Measurements from ENCODE around the gene EFEMP2. TPM values are rescaled to one million over a fixed set of nuclear protein-coding genes. Genes with fewer than 3 reads are reported as not detected.
"Not testable (repeated sequence)": the region's sequence is repeated elsewhere in the genome, so short reads cannot be mapped to it uniquely, and the experiment has no call there.

EFEMP2 gene
- total RNA-seq, 1 donor from 2014 or later = 97.3 TPM

GRCh38 chr11:65894034-65894591, 21.5 kb upstream of the EFEMP2 start:
- Histone ChIP-seq H2AFZ (ENCODE audit: low read depth, low read length) (no peak overlapping the region), H3K9ac (ENCODE audit: low read length) (peak overlapping the region; percentile 19), H3K4me3 (ENCODE audit: insufficient read depth, low read depth, low read length) (no peak overlapping the region), H3K4me2 (ENCODE audit: low read length) (peak overlapping the region; percentile 99), H3K27ac (ENCODE audit: low read depth, low read length) (no peak overlapping the region), H3K27me3 (ENCODE audit: insufficient read depth, low read length) (no peaks in the 10 kb centered on the region), H3K9me3 (ENCODE audit: insufficient read depth, low read depth, low read length) (no peaks in the 10 kb centered on the region), H3K36me3 (ENCODE audit: insufficient read depth, low read length) (peaks cover 26% of the 10 kb centered on the region), H3K79me2 (ENCODE audit: insufficient read depth, low read length) (peaks cover 80% of the 10 kb centered on the region), H4K20me1 (ENCODE audit: insufficient read depth, low read length) (peaks cover 81% of the 10 kb centered on the region), H3K4me1 (ENCODE audit: insufficient read depth, low read length) (peaks cover 73% of the 10 kb centered on the region)
- Mint-ChIP-seq H3K9me3 (ENCODE audit: unreplicated experiment) (no peaks in the 10 kb centered on the region), H3K4me1 (ENCODE audit: low read depth, unreplicated experiment) (peaks cover 30% of the 10 kb centered on the region), H3K27ac (ENCODE audit: unreplicated experiment) (no peak overlapping the region), H3K36me3 (ENCODE audit: low read depth, unreplicated experiment) (peaks cover 14% of the 10 kb centered on the region), H3K4me3 (ENCODE audit: unreplicated experiment) (no peak overlapping the region), H3K27me3 (ENCODE audit: low read depth, unreplicated experiment) (no peaks in the 10 kb centered on the region)
- TF ChIP-seq EZH2 (IDR thresholded peaks at IDR 0.05; ENCODE audit: insufficient read depth, low read length) (no peak), CTCF (IDR thresholded peaks at IDR 0.05; ENCODE audit: insufficient read depth, low read depth, low read length) (no peak)
- FAIRE-seq = no peak
- no peak for DNase-seq (ENCODE audit: low read depth)

- Histone ChIP-seq H3K4me3 (ENCODE audit: insufficient read depth, low read depth, low read length) (no peak overlapping the region), H2AFZ (ENCODE audit: low read depth, low read length) (no peak overlapping the region), H4K20me1 (ENCODE audit: insufficient read depth, low read length) (peaks cover 70% of the 10 kb centered on the region), H3K9ac (ENCODE audit: low read length) (peak overlapping the region; percentile 79), H3K4me2 (ENCODE audit: low read length) (peak overlapping the region; percentile 99), H3K79me2 (ENCODE audit: insufficient read depth, low read length) (peaks cover 71% of the 10 kb centered on the region), H3K27ac (ENCODE audit: low read depth, low read length) (no peak overlapping the region), H3K4me1 (ENCODE audit: insufficient read depth, low read length) (peaks cover 74% of the 10 kb centered on the region), H3K27me3 (ENCODE audit: insufficient read depth, low read length) (no peaks in the 10 kb centered on the region), H3K9me3 (ENCODE audit: insufficient read depth, low read depth, low read length) (no peaks in the 10 kb centered on the region), H3K36me3 (ENCODE audit: insufficient read depth, low read length) (peaks cover 26% of the 10 kb centered on the region)
- TF ChIP-seq CTCF (IDR thresholded peaks at IDR 0.05; ENCODE audit: insufficient read depth, low read depth, low read length) (no peak), EZH2 (IDR thresholded peaks at IDR 0.05; ENCODE audit: insufficient read depth, low read length) (no peak)
- Mint-ChIP-seq H3K9me3 (ENCODE audit: unreplicated experiment) (no peaks in the 10 kb centered on the region), H3K4me3 (ENCODE audit: unreplicated experiment) (peak overlapping the region; percentile 81), H3K27me3 (ENCODE audit: low read depth, unreplicated experiment) (no peaks in the 10 kb centered on the region), H3K4me1 (ENCODE audit: low read depth, unreplicated experiment) (peaks cover 33% of the 10 kb centered on the region), H3K27ac (ENCODE audit: unreplicated experiment) (peak overlapping the region; percentile 86), H3K36me3 (ENCODE audit: low read depth, unreplicated experiment) (peaks cover 14% of the 10 kb centered on the region)
- DNase-seq (ENCODE audit: low read depth) = no peak
- FAIRE-seq = no peak
Observed at GRCh38 chr11:65892661-65893317, 20.2 kb upstream of the EFEMP2 start.

GRCh38 chr11:65892137-65892540, 19.5 kb upstream of the EFEMP2 start:
- H3K36me3 ChIP-seq (ENCODE audit: insufficient read depth, low read length) = peaks cover 26% of the 10 kb centered on the region
- H3K9me3 ChIP-seq (ENCODE audit: insufficient read depth, low read depth, low read length); DNase-seq (ENCODE audit: low read depth); H2AFZ ChIP-seq (ENCODE audit: low read depth, low read length); H3K27me3 Mint-ChIP-seq (ENCODE audit: low read depth, unreplicated experiment); FAIRE-seq; H3K9me3 Mint-ChIP-seq (ENCODE audit: unreplicated experiment); H3K27ac ChIP-seq (ENCODE audit: low read depth, low read length); H3K27me3 ChIP-seq (ENCODE audit: insufficient read depth, low read length): not testable (repeated sequence)
- peak overlapping the region; percentile 99 for H3K4me2 ChIP-seq (ENCODE audit: low read length)
- peaks cover 69% of the 10 kb centered on the region for H4K20me1 ChIP-seq (ENCODE audit: insufficient read depth, low read length)
- Mint-ChIP-seq H3K27ac (ENCODE audit: unreplicated experiment) (peak overlapping the region; percentile 26), H3K4me1 (ENCODE audit: low read depth, unreplicated experiment) (peaks cover 32% of the 10 kb centered on the region), H3K4me3 (ENCODE audit: unreplicated experiment) (peak overlapping the region; percentile 81), H3K36me3 (ENCODE audit: low read depth, unreplicated experiment) (peaks cover 14% of the 10 kb centered on the region)
- peak overlapping the region; percentile 79 for H3K9ac ChIP-seq (ENCODE audit: low read length)
- H3K4me3 ChIP-seq (ENCODE audit: insufficient read depth, low read depth, low read length) = peak overlapping the region; percentile 60
- peaks cover 71% of the 10 kb centered on the region for H3K79me2 ChIP-seq (ENCODE audit: insufficient read depth, low read length)
- H3K4me1 ChIP-seq (ENCODE audit: insufficient read depth, low read length) = peaks cover 74% of the 10 kb centered on the region
